Measurements from ENCODE around the gene TSPAN9. TPM values are rescaled to one million over a fixed set of nuclear protein-coding genes. Genes with fewer than 3 reads are reported as not detected.

TSPAN9 gene
- total and polyA plus RNA-seq, 9 of the 15 experiments (the other 6 are each of a cell fraction or from before 2014, with no cell fraction given): 0.23 to 2.1 (median 0.60) TPM; not detected in 2

DNA sequence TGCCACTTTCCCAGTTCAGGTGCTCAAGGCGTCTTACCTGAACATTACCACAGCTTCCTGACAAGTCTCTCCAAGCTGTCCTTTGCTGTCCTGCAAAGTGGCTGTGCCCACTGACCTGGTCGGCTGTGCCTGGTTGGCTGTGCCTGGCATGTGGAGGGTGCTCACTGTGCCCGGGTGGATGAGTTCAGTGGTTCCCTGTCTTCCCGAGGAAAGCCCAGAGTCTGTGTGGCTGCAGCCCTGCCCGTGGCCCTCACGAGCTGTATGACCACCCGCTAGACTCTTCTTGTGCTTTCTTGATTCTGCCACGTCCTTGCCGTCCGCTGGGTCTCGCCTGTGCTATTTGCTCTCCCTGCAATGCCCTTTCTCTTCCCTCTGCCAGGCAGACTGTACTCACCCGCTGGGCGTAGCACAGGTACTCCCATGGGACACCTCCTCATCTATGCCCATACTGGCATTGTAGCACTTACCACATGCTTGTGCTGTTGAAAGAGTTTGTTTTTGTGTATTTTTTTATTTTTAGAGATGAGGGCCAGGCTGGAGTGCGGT lies 95.9 kb downstream of the TSPAN9 start (continued):
- no peak for TF ChIP-seq PPARD (CRISPR knock-in tag; IDR thresholded peaks at IDR 0.05)
- no peak for TF ChIP-seq CBFA2T2 (conservative IDR thresholded peaks at IDR 0.05)
- TF ChIP-seq GTF2E2 (tag; IDR thresholded peaks at IDR 0.05): no peak
- TF ChIP-seq ZFP1 (CRISPR knock-in tag; IDR thresholded peaks at IDR 0.05): no peak
- TF ChIP-seq ZNF324 (CRISPR knock-in tag; IDR thresholded peaks at IDR 0.05): no peak
- no peak for TF ChIP-seq RFX7 (CRISPR knock-in tag; IDR thresholded peaks at IDR 0.05)
- TF ChIP-seq ZNF445 (CRISPR knock-in tag; IDR thresholded peaks at IDR 0.05; ENCODE audit: low read depth): no peak

DNA sequence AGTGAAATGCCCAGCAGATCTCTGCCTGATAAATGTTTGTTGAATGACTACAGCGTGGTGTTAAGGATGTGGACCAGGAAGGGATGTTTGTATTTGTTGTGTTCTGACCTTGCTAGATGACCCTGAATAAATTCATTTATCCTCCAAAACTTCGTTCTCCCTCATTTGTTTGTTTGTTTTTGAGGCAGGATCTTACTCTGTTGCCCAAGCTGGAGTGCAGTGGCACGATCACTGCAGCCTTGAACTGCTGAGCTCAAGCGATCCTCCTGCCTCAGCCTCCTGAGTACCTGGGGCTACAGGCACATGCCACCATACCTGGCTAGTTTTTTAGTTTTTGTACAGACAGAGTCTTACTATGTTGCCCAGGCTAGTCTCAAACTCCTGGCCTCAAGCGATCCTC lies 96.7 kb downstream of the TSPAN9 start:
- Histone ChIP-seq H3K9me3 (replicated peaks; ENCODE audit: control insufficient read depth, insufficient read depth, low read depth, low read length) (no peaks in the 10 kb centered on the region), H3K9ac (ENCODE audit: insufficient read depth in 1 of 2, low read depth in 2 of 2, low read length in 2 of 2) (no peak overlapping the region), H3K27me3 (ENCODE audit: control insufficient read depth in 2 of 2, insufficient read depth in 2 of 2, low read length in 2 of 2) (peaks cover 10 to 55% of the 10 kb centered on the region in 2 experiments), H3K36me3 (ENCODE audit: control insufficient read depth, insufficient read depth, low read length) (no peaks in the 10 kb centered on the region), H3K9me1 (ENCODE audit: control insufficient read depth, insufficient read depth, low read length) (no peaks in the 10 kb centered on the region), H3K4me2 (ENCODE audit: insufficient read depth, low read length) (no peak overlapping the region), H3K27ac (ENCODE audit: extremely low read depth, low read depth, low read length) (no peak overlapping the region), H2AFZ (ENCODE audit: low read depth, low read length) (no peak overlapping the region), H4K20me1 (replicated peaks; ENCODE audit: control insufficient read depth, insufficient read depth, low read length) (no peaks in the 10 kb centered on the region; the same call in 1 of the 2 replicates), H3K4me1 (replicated peaks in 1 of 2; ENCODE audit: control insufficient read depth in 2 of 2, insufficient read depth in 2 of 2, low read length in 2 of 2) (no peaks in the 10 kb centered on the region), H3K4me3 (no peak overlapping the region), H3K79me2 (ENCODE audit: control insufficient read depth, insufficient read depth, low read length) (no peaks in the 10 kb centered on the region)
- ChIA-PET POLR2A (interaction anchor here (2.7 kb wide), 1 partner anchor 9 kb away, joined by 5 read pairs; no protein-coding TSS in a partner anchor), CTCF (ENCODE audit: low intra/inter-chr PET ratio) (no interaction called here)
- intact Hi-C loops (cut with micrococcal nuclease): no loop called here
- 2% methylated on average over 5 of the region's 5 CpGs for WGBS (ENCODE audit: insufficient coverage, low coverage, missing lambda C conversion rate)
- FAIRE-seq (no peak), ATAC-seq (no peak), DNase-seq (ENCODE audit: extremely low read depth in 1 of 4, low spot score in 3 of 4) (no peak)
- TF ChIP-seq, protein P1, sequence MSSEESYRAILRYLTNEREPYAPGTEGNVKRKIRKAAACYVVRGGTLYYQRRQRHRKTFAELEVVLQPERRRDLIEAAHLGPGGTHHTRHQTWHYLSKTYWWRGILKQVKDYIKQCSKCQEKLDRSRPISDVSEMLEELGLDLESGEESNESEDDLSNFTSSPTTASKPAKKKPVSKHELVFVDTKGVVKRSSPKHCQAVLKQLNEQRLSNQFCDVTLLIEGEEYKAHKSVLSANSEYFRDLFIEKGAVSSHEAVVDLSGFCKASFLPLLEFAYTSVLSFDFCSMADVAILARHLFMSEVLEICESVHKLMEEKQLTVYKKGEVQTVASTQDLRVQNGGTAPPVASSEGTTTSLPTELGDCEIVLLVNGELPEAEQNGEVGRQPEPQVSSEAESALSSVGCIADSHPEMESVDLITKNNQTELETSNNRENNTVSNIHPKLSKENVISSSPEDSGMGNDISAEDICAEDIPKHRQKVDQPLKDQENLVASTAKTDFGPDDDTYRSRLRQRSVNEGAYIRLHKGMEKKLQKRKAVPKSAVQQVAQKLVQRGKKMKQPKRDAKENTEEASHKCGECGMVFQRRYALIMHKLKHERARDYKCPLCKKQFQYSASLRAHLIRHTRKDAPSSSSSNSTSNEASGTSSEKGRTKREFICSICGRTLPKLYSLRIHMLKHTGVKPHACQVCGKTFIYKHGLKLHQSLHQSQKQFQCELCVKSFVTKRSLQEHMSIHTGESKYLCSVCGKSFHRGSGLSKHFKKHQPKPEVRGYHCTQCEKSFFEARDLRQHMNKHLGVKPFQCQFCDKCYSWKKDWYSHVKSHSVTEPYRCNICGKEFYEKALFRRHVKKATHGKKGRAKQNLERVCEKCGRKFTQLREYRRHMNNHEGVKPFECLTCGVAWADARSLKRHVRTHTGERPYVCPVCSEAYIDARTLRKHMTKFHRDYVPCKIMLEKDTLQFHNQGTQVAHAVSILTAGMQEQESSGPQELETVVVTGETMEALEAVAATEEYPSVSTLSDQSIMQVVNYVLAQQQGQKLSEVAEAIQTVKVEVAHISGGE (CRISPR knock-in tag; IDR thresholded peaks at IDR 0.05): no peak
- TF ChIP-seq, protein P2, sequence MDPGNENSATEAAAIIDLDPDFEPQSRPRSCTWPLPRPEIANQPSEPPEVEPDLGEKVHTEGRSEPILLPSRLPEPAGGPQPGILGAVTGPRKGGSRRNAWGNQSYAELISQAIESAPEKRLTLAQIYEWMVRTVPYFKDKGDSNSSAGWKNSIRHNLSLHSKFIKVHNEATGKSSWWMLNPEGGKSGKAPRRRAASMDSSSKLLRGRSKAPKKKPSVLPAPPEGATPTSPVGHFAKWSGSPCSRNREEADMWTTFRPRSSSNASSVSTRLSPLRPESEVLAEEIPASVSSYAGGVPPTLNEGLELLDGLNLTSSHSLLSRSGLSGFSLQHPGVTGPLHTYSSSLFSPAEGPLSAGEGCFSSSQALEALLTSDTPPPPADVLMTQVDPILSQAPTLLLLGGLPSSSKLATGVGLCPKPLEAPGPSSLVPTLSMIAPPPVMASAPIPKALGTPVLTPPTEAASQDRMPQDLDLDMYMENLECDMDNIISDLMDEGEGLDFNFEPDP (CRISPR knock-in tag; IDR thresholded peaks at IDR 0.05): no peak
- TF ChIP-seq KLF1 (tag; IDR thresholded peaks at IDR 0.05) (no peak), FOXK2 (conservative IDR thresholded peaks at IDR 0.05 in 1 of 2, IDR thresholded peaks at IDR 0.05 in 1 of 2; ENCODE audit: low read depth in 2 of 2) (no peak)
- in situ Hi-C loops (cut with MboI): no loop called here
- BruUV-seq (replicated peaks): no TSS peak

Measured in K562 (cell line).